HG03439 (cell line): ENCODE data around the gene SLC5A4.
"Not testable (repeated sequence)": the region's sequence is repeated elsewhere in the genome, so short reads cannot be mapped to it uniquely, and the experiment has no call there.

Source experiments
- ATAC-seq: cut with Tn5 transposase; IDR thresholded peaks from one replicate; pipeline ENCODE4 v1.9.1; 2021; ENCODE audit warnings: mild to moderate bottlenecking, moderate library complexity; ENCODE audit not compliant: unreplicated experiment

Gene SLC5A4

DNA sequence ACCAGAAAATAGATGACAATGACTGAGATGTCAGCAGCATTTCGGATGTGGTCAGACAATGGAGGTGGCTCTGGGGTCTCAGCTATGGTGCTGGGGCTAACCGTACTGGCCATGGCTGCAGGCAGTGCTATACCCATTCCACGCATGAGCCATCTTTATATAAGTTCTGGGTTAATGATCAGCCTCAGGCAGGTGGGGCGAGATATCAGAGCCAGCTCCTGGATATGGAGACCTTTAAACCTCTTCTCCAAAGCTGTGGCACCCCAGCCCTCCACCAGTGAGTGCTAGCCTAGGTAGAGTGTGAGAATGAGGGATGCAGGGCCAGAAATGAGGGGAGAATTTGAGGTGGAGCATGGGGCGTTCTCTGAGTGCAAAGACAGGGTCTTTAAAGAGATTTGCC lies at the start of gene SLC5A4:
Gene SLC5A4, minus strand, starts transcription at position 131 of the 400 bp plus-strand sequence. Its CDS starts 18 bp downstream, at position 113.
- ATAC-seq, result no peak

GRCh38 chr22:32293921-32294320 lies 38.8 kb upstream of the SLC5A4 start:
- ATAC-seq, result not testable (repeated sequence)

DNA sequence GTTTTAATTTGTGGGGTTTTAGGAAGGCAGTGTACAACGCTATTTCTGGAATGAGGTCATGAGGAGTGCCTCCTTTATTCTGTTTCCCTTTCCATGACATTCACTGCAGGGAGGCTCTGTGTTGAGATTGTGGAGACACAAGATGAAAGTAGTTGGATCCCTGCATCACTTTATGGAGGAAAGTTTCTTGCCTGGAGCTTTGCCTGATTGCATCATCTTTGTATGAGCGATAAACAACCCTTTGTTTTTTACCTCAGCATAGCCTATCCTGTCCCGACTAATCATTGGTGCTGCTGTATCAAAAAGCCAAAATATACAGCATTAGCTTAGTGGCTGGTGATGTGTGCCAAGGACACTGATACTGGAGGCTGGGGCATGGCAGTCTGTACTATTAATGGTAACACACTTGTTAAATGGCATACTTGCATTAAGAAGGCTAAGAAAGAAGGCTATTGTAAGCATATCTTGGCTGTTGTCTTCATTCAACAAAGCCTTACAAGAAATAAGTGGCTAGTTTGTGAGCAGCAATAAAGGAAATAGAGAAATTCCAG lies 31.2 kb upstream of the SLC5A4 start:
- ATAC-seq, result no peak

- ATAC-seq, result no peak
Measured at GRCh38 chr22:32281072-32281471, 25.9 kb upstream of the SLC5A4 start.

GRCh38 chr22:32275353-32275752 lies 20.2 kb upstream of the SLC5A4 start:
- not testable (repeated sequence) for ATAC-seq

DNA sequence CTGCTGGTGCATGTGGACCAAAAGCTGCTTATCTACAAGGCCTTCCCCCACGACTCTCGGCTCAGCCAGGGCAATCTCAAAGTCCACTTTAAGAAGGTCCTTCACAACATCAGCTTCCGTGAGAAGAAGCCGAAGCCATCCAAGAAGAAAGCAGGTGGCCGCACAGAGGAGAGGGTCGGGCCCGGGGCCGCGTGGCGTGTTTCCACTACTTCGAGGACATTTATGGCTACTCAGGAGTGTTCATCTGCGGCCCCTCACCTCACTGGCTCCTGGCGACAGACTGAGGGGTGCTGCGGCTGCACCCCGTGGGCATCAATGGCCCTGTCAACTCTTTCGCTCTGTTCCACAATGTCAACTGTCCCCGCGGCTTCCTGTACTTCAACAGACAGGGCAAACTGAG lies 16.2 kb upstream of the SLC5A4 start:
- no peak for ATAC-seq

DNA sequence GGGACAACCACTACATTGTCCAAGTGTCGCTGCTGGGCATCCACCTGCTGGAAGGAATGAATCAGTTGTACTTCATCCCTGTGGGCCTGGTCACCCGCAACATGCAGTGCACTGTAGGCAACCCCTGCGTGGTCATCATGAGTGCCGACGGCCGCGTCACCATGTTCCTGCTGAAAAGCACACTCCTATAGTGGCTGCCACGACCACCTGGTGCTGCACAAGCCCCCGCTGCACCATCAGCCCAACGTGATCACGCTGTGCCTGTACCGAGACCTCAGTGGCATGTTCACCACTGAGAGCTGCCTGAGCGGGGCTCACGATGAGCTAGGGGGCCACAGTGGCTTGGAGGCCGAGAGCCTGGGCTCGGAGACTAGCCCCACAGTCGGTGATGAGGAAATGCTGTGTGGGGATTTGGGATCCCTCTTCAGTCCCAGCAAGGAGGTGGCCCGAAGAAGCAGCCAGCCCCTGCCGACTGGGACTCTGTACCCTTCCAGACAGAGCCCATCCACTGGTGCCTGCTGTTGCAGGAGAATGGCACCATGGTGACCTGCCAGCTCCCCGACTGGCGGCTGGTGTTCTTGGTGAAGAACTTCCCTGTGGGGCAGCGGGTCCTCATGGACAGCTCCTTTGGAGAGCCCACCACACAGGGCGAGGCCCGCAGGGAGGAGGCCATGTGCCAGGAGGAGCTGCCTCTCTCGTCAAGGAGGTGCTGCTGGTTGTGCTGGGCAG lies 15.7 kb upstream of the SLC5A4 start:
- no peak for ATAC-seq

DNA sequence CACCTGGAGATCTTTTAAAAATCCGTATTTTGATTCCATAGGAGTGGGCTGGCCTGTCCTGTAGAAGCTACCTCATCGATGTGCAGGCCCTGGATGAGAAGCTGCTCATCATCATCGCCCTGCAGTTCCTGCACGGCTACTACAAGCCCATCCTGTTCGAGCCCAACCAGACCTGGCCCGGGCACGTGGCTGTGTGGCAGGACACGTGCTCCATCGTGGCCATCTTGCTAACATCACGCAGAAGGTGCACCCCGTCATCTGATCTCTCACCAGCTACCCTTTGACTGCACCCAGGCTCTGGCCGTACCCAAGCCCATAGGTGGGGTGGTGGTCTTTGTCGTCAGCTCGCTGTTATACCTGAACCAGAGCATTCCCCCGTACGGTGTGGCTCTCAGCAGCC lies 14.2 kb upstream of the SLC5A4 start:
- no peak for ATAC-seq

- no peak for ATAC-seq
Measured at GRCh38 chr22:32267011-32267410, 11.9 kb upstream of the SLC5A4 start.

DNA sequence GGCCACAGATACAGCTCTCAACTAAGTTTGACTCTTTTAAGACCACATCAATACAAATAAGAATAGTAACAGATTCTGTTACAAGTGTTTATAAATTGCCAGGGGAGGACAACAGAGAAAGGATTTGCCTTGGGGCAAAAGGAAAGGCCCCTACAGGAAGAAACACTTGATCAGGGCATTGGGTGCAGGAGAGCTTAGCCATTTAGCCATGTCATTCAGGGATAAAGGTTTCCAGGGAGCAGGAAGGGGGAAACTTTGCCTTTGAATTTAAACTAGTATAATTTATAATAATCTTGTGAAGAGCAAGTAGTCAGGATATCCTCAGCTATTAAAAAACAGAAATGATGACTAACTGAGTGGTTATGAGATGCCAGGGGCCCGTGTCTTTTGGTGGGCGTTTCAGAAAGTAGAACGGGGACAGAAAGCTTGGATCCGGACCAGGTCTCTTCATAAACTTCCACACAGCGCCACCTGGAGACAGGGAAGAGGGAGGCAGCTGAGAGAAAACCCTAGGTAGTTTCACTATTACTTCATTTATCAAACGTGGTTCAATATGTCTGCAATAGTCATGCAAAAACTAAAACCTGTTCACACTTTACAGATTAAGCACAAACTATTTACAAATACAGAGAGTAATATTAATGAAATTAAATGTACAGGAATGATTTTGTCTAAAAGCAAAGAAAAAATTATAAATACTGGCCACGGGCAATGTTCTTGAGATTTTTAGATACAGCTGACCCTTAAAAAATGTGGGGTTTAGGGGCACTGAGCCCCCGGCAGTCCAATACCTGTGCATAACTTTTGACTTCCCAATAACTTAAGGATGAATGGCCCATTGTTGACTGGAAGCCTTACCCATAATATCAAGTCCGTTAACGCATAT lies 11.0 kb upstream of the SLC5A4 start:
- no peak for ATAC-seq

- not testable (repeated sequence) for ATAC-seq
Measured at GRCh38 chr22:32263678-32264077, 8.5 kb upstream of the SLC5A4 start.

DNA sequence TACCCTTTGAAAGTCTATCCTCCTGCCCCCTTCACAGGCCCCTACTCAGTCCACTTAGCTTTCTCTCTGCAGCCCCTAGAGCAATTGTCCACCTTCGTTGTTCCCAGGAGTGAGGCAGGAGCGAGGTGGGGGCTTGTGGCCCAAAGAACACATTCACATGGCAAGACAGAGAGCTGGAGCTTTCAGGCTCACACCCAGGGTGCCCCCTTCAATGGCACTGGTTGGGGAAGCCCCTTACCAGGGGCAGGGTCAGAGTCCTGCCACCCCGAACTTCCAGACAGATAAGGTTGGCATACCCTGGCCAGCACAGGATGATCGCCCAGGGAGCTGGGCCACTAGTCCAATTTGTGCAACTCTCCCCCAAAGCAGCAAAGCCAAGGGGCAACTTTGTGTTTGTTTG lies 6.2 kb upstream of the SLC5A4 start:
- ATAC-seq, result no peak

DNA sequence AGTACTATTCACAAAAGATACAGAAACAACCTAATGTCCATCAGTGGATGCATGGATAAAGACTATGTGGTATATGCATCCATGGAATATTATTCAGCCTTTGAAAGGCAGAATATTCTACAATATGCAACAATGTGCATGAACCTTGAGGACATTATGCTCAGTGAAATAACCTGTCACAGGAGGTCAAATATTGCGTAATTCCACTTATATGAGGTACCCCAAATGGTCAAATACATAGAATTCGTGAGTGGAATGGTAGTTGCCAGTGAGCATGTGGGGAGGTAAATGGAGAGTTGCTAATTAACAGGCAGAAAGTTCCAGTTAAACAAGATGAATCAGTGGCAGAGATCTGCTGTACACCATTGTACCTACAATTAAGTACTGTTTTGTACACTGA lies 3.6 kb upstream of the SLC5A4 start:
- no peak for ATAC-seq

GRCh38 chr22:32255726-32256125 lies 579 bp upstream of the SLC5A4 start:
- ATAC-seq, result no peak

DNA sequence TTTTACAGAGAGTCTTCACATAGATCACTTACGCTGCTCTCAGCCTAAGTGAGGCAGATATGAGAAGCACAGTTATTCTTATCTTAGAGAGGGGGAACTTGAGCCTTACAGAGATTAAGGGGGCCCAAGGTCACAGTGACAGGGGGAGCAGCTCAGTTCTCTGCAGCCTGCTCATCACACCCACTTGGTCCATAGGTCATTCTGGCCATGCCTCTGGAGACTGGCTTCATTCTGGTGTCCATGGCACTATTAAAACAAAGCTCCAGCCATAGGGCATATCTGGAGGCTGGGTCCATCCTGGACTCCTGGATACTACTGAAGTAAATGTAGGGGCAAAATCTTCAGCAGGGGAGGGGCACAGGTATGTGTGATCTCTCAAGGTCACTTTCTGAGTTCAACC lies 5.9 kb downstream of the SLC5A4 start:
- ATAC-seq, result no peak

DNA sequence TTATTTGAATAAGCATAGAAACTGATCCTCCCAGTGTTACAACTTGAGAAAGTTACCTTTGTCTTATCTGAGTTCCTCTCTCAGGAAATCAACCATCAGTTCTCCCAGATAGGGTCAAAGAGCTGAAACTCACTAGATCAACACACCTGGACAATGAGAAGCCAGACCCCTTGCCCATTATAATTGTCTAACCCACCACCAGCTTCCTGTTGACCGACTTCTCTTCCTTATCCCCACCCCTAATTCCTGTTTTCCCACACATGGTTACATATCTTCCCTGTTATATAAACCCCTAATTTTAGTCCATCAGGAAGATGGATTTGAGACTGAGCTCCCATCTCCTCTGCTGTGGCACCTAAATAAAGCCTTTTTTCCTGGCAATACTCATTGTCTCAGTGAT lies 6.9 kb downstream of the SLC5A4 start:
- ATAC-seq, result no peak

GRCh38 chr22:32246166-32246565 lies 9.0 kb downstream of the SLC5A4 start:
- no peak for ATAC-seq

DNA sequence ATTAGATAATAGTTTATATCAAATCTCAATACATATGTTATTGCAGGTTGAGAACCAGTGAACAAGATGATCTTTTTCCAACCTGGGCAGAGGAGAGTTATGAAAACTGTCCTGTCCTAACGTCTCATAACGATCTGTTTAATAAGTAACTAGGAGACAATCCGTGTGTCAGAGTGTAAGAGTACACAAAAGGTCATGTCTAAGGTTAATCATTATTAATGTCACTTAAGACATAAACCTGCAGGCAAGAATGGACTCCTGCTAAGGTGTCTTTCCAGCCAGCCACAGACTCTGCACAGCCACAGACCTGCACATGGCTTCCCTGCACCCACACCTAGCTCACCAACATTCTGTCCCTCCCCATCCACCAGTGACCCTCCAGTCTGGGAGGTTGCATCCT lies 10.1 kb downstream of the SLC5A4 start:
- no peak for ATAC-seq

DNA sequence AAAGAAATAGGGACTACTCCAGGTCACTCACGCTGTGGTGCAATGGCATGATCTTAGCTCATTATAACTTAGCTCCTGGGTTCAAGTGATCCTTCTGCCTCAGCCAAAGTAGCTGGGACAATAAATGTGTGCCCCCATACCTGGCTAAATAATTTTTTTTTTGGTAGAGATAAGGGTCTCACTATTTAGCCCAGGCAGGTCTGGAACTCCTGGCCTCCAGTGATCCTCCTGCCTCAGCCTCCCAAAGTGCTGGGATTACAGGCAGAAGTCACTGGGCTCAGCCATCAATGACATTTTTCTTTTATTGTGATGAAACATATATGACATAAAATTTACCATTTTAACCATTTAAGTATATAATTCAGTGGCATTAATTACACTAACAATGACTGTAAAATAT lies 10.6 kb downstream of the SLC5A4 start:
- ATAC-seq, result no peak

GRCh38 chr22:32240461-32240860 lies 14.7 kb downstream of the SLC5A4 start:
- no peak for ATAC-seq

DNA sequence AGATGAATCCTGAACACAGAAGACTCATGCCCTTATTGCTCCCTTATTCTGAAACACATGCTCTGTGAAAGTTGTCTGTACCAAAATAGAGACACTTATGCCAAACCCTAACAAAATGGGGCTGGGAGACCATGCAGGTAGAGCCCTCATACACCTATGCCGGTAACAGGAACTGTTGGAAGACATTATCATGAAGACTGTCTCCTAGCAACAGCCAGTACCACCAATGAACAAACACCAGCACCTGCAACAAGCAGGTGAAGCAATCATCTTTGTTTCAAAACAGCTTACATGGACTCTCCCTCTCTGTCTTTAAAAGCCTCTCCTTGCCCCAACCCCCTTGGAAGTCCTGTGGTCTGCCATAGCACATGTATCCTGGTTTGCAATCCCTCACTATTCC lies 17.2 kb downstream of the SLC5A4 start:
- no peak for ATAC-seq

GRCh38 chr22:32236970-32237369 lies 18.2 kb downstream of the SLC5A4 start:
- ATAC-seq, result no peak
